ENCODE data around the gene PRDM16. TPM values are rescaled to one million over a fixed set of nuclear protein-coding genes. Genes with fewer than 3 reads are reported as not detected.

The PRDM16 gene
- total RNA-seq, 1 experiment from 2014 or later: 0.17 TPM

GRCh38 chr1:3022511-3022973 is 46.5 kb upstream of the PRDM16 start:
- peaks cover 8 to 31% of the 10 kb centered on the region in 2 experiments; a peak in 4 of 5 replicates for H3K9me3 Mint-ChIP-seq
- Histone ChIP-seq H3T11ph (ENCODE audit: low read length) (no peak overlapping the region), H4K20me1 (ENCODE audit: control insufficient read depth, insufficient read depth, insufficient read length) (no peaks in the 10 kb centered on the region), H2BK20ac (ENCODE audit: low read depth, low read length, poor library complexity, severe bottlenecking) (no peak overlapping the region), H3K4me2 (ENCODE audit: insufficient read depth, insufficient read length, low read length) (no peak overlapping the region), H2BK120ac (ENCODE audit: low read depth, low read length, poor library complexity, severe bottlenecking) (no peak overlapping the region), H3K23me2 (ENCODE audit: insufficient read length, low read depth, low read length, poor library complexity, severe bottlenecking) (no peaks in the 10 kb centered on the region), H4K5ac (ENCODE audit: insufficient read length, low read depth, low read length) (no peak overlapping the region), H2BK5ac (ENCODE audit: insufficient read length, low read length) (no peak overlapping the region), H3K14ac (ENCODE audit: insufficient read depth, low read length) (no peak overlapping the region), H4K8ac (replicated peaks; ENCODE audit: insufficient read length, low read depth, low read length) (no peak overlapping the region), H3K23ac (ENCODE audit: insufficient read length, low read depth, low read length) (no peak overlapping the region), H3K79me2 (ENCODE audit: insufficient read depth, low read length) (no peaks in the 10 kb centered on the region), H3K4ac (ENCODE audit: low read depth, low read length) (no peak overlapping the region), H2BK15ac (ENCODE audit: low read depth, low read length) (no peak overlapping the region), H3K9me3 (ENCODE audit: control insufficient read depth, low read depth, low read length) (peaks cover 31% of the 10 kb centered on the region), H3K56ac (ENCODE audit: insufficient read length, low read depth, low read length) (no peak overlapping the region), H3K27me3 (ENCODE audit: insufficient read depth, low read length) (no peaks in the 10 kb centered on the region), H3K4me1 (ENCODE audit: insufficient read depth, low read length) (no peaks in the 10 kb centered on the region), H2AFZ (ENCODE audit: low read length) (no peak overlapping the region), H3K79me1 (ENCODE audit: insufficient read depth, low read depth, low read length, poor library complexity, severe bottlenecking) (no peaks in the 10 kb centered on the region), H4K91ac (ENCODE audit: insufficient read length, low read depth, low read length) (no peak overlapping the region), H2AK5ac (ENCODE audit: insufficient read length, low read length) (no peak overlapping the region), H3K27ac (ENCODE audit: insufficient read length, low read depth, low read length) (no peak overlapping the region), H3K18ac (ENCODE audit: insufficient read length, low read depth, low read length) (no peak overlapping the region), H2BK12ac (ENCODE audit: insufficient read length, low read depth, low read length) (no peak overlapping the region), H3K9ac (ENCODE audit: extremely low read depth, insufficient read length, low read length) (no peak overlapping the region)
- H3K27me3 Mint-ChIP-seq (ENCODE audit: low read depth): peaks cover 3% of the 10 kb centered on the region
- H3K4me1 Mint-ChIP-seq: peaks cover 0 to 10% of the 10 kb centered on the region in 2 experiments; a peak in 2 of 4 replicates
- no CpG with 5 or more reads among the region's 18 CpGs for WGBS (ENCODE audit: extremely low coverage, insufficient read length, low lambda C conversion rate)
- no peak overlapping the region for H3K27ac Mint-ChIP-seq
- no peak for DNase-seq
- peaks cover 0 to 19% (median 2%) of the 10 kb centered on the region in 3 experiments; a peak in 4 of 7 replicates for H3K36me3 Mint-ChIP-seq (ENCODE audit: insufficient read depth in 1 of 3, low read depth in 3 of 3)
- TF ChIP-seq CTCF (conservative IDR thresholded peaks at IDR 0.05): no peak
- no peak overlapping the region for H3K4me3 Mint-ChIP-seq

Measured in H9 (cell line).